GM23248 (cell line): Measurements from ENCODE around the gene TLR2.

Experiments used
- EZH2 ChIP-seq: fragments of 200-600 bp; sonication (generic); IDR thresholded peaks from 2 replicates; pipeline ENCODE4 v1.6.1; 2018; ENCODE audit warnings: antibody characterized with exemption, mild to moderate bottlenecking; ENCODE audit not compliant: insufficient read depth, poor library complexity, severe bottlenecking
- EZH2phosphoT487 ChIP-seq: fragments of 200-600 bp; sonication (generic); IDR thresholded peaks from 2 replicates; pipeline ENCODE4 v1.6.1; 2018; ENCODE audit warnings: antibody characterized with exemption, moderate library complexity, mild to moderate bottlenecking, low read depth; ENCODE audit not compliant: insufficient read depth

DNA sequence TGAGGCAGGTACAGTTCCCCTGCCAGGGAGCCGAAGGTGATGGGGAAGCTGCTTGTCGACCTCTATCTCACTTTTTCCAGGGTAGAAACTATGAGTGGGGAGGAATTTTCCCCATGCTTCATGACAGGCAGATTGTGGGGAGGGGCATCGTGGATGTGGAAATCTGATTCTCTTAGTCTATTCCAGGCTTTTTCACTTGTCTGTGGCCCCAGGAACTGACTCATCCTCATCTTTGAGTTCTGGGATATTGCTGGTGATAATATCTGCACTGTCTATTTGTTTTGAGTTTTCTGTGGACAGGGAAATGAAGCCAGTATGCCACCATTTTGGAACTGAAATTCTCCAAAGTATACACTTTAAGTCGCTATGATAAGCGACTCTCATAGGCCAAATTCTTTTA, 7.6 kb upstream of the TLR2 start:
- TF ChIP-seq EZH2, result no peak
- TF ChIP-seq EZH2phosphoT487, result no peak
